GM19099 (cell line): Measurements from ENCODE around the gene ZNF669.

ENCODE experiments used
- POLR2A ChIP-seq: IDR thresholded peaks from 3 replicates; pipeline ENCODE4 v1.6.1; 2011; ENCODE audit warnings: low read depth; ENCODE audit not compliant: insufficient read length; ENCODE audit errors: extremely low read depth

Gene ZNF669

DNA sequence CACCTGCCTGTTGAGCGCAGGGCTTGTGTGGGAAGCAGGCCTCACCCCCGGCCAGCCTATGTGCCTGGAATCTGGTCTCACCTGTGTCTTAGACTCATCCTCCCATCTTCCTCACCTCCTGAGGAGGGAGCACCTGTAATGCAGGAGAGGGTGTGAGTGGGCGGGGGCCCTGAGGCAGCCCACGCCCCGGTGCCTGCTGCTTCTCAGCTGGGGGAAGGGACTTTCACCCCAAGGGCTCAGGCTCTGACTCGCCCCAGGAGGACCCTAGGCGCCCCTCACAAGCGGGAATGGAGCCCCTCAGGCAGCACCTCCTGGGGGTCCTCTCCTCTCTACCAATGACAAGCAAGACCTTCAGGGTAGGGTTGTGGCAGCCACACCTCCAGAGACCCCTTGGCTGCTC lies 18.8 kb downstream of the ZNF669 start:
- no peak for TF ChIP-seq POLR2A

DNA sequence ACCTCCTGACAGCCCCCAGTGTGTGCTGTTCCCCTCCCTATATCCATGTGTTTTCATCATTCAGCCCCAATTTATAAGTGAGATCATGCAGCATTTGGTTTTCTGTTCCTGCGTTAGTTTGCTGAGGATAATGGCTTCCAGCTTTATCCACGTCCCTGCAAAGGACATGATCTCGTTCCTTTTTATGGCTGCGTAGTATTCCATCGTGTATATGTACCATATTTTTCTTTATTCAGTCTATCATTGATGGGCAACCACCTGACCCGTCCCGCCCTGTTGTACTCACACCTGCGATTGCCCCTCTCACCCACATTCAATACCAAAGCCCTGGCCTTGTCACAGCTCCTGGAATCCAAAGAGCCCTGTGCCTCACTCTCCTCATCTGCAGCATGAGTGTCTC lies 19.4 kb downstream of the ZNF669 start:
- TF ChIP-seq POLR2A, result no peak

DNA sequence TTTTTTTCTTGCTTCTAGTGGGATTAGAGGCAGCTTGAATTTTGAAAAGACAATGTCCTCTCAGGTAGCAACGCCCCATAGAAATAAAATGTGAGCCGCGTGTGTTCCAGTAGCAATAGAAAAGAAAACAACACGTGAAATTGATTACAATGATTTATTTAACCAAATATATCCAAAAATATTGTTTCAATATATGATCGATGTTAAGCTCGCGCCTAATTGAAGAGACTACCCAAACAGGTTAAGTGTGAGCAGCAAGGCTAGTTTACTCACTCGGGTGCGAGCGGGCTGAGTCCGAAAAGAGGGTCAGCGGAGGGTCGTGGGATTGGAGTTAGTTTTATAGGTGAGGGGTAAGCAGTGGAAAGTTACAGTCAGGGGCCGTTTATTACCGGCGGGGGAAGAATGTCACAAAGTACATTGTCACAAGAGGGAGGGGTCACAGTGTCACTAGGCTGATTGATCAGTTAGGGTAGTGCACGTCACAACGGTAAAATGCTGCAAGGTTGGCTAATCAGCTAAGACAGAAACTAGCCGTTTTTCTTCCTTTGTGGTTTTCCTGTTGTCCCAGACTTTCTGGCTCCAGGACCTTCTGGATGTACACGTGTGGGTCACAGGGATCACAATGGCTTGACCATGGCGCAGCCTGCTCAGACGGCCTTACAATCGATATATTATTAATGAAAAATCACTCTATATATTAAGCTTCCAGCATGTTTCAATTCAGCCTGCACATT lies 24.8 kb downstream of the ZNF669 start:
- TF ChIP-seq POLR2A, result no peak

DNA sequence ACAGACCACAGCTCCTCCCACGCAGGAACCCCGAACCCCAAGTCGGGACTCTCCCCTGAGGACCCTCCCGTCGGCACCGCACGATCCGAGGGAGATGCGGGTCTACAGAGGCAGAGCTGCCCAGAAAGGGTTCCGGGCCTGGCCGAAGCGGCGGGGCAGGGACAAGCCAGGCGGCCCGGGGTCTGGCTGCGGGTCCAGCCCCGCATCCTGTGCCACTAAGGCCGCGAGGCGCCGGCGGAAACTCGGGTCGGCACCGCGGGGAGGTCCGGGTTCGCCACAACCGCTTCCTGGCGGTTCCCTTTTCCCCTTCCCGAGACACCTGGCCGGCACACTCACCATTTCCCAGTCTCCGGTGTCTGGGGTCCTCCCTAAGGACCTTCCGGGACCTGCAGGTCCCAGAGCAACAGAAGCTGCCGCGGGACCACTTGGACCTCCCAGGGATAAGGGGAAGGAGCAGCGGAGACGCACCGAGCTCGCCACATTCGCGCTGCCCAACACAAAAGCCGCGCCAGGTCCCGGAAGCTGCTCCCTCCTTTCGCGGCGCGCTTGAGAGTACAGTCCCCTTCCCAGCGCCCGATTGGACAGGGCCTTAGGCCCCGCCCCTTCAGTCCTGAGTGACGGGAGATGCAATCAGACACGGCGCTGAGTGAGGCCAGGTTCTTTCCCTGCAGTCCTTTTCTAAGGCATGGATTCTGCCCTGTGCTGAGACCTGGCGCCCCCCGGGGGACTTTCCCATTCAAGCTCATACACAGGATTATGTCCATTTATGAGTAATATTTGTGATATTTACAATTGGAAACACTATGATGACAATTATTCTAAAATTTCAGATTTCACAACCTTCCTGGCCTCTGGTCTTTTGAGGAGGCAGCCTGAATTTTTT lies 25.7 kb downstream of the ZNF669 start, which contains the start of gene ZNF670:
Gene ZNF670, minus strand, starts transcription at position 554 of the 883 bp plus-strand sequence. Its CDS starts 215 bp downstream, at position 339.
- TF ChIP-seq POLR2A, result peak; percentile 83

DNA sequence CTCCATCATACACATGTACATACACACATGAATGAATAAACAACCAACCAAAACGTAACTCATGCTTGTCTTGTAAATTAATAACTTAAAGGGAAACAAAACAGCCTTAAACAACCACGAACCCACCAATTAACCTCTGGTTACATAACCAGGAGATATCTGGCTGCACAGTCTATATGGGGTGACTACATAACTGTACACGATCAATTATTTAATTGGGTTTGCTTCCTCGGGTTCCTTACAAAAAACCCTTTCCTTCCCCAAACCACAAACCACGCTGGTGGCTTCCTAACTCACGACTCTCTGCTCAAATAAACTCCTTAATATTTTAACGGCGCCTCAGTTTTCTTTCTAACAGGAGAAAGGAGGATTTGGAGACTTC lies 26.3 kb downstream of the ZNF669 start:
- TF ChIP-seq POLR2A, result no peak

DNA sequence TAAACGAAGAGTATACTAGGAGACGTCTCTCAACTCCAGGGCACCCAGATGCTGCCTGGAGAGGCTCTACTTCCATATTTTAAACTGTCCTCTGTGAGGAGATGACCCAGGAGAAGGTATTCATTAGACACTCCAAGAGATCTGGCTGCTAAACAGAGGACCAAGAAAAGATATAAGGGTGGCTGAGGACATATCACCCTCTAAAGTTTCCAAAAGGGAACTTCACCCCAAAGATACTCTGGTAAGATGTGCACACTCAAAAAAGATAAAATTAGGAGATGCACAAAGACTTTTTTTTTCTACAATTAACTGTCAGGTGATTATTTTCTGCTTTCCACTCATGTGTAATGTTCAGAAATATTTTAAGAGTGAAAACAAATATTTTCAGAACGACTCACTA lies 26.9 kb downstream of the ZNF669 start:
- no peak for TF ChIP-seq POLR2A

DNA sequence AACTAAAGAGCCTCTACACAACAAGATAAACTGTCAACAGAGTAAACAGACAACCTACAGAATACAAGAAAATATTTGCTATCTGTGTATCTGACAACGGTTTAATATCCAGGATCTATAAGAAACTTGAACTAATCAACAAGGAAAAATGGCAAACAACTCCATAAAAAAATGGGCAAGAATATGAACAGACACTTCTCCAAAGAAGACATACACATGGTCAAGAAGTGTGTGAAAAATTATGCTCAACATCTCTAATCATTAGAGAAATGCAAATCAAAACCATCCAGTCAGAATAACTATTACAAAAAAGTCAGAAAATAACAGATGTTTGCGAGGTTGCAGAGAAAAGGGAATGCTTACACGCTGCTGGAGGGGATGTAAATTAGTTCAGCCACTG lies 33.5 kb downstream of the ZNF669 start:
- TF ChIP-seq POLR2A, result no peak

DNA sequence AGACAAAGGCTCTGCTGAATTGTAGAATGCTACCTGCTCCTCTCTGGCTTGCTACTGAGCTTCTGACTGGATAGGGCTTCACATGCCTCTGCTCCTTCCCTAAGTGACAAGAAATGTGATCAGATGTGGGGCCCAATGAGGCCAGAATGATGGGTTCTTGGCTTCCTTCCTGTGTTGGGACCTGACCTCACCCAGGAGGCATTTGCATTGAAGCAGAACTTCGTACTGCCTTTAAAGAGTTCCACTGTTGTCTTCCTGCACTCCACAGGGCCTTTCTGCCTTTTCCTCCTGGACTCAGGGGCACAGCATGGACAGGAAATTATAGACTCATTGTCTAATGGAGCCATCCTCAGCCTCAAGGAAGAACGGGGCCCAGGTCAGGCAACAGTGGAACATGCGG lies 39.9 kb downstream of the ZNF669 start:
- no peak for TF ChIP-seq POLR2A

DNA sequence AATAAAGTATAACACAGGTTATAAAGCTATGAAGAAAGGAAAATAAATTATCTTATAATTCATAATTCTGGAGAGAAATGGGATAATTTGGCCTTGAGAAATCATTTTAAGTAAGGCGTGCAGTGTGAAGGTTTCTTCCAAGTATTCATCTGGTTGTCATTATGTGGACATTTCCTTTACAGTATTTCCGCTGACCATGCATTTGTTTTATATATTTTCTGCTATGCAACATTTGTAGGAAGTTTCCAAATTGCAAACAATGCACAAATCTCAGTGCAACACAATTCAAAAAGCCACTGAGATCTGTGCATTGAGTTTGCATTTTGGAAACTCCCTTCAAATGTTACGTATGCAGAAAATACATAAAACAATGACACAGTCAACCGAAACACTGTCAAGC lies 43.4 kb downstream of the ZNF669 start:
- TF ChIP-seq POLR2A, result no peak

DNA sequence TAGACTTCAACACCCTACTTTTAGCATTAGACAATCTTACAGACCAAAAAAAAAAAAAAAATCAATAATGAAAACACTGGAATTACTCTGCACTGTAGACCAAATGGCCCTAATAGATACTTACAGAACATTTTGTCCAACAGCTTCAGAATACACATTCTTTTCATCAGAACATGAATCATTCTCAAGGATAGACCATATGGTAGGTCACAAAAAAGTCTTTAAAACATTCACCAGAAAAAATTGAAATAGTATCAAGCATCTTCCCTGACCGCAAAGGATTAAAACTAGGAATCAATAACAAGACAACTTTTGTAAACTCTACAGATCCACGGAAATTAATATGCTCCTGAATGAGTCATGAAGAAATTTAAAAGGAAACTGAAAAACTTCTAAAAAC lies 48.1 kb downstream of the ZNF669 start:
- no peak for TF ChIP-seq POLR2A

DNA sequence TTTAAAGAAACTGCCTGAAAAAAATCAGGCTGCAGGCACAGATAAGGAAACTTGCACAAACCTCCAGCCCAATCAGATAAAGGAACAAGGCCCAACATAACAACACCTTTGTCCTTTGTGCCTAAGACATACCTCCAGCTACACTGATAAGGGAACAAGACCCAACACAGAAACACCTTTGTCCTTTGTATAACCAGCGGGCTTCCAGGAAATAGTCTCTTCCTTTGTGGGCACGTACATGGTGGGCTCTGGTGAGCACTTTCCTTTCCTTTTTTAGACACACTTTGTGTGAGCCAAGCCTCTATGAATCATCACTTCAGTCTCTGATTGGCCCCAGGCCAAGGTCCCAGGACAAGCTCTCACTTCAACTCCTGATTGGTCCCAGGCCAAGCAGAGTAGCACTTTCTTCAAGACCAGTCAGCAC lies 49.2 kb downstream of the ZNF669 start:
- no peak for TF ChIP-seq POLR2A
